ENCODE results near the gene DZIP1L. TPM values are rescaled to one million over a fixed set of nuclear protein-coding genes. Genes with fewer than 3 reads are reported as not detected.

DZIP1L gene
- total and polyA plus RNA-seq, 9 of the 15 experiments (the other 6 are each of a cell fraction or from before 2014, with no cell fraction given) = 0.03 to 1.5 (median 0.48) TPM; not detected in 1

- TF ChIP-seq ZNF316 (IDR thresholded peaks at IDR 0.05) (no peak), JUN (IDR thresholded peaks at IDR 0.05; ENCODE audit: borderline replicate concordance, low read depth, low read length) (no peak), JUN (CRISPR knock-in tag; IDR thresholded peaks at IDR 0.05; ENCODE audit: borderline replicate concordance) (no peak), ZNF274 (IDR thresholded peaks at IDR 0.05; ENCODE audit: borderline replicate concordance, low read depth, low read length) (no peak), NR4A1 (CRISPR knock-in tag; IDR thresholded peaks at IDR 0.05) (no peak), NR4A1 (tag; IDR thresholded peaks at IDR 0.05) (no peak)
Measured at GRCh38 chr3:138114988-138115971, at the start of gene DZIP1L (continued).

GRCh38 chr3:138165061-138165460, 49.7 kb upstream of the DZIP1L start:
- Histone ChIP-seq H3K27me3 (ENCODE audit: control insufficient read depth in 2 of 2, insufficient read depth in 2 of 2, low read length in 2 of 2) (no peaks in the 10 kb centered on the region), H4K20me1 (replicated peaks; ENCODE audit: control insufficient read depth, insufficient read depth, low read length) (no peaks in the 10 kb centered on the region), H3K4me1 (replicated peaks in 1 of 2; ENCODE audit: control insufficient read depth in 2 of 2, insufficient read depth in 2 of 2, low read length in 2 of 2) (peaks cover 0 to 4% of the 10 kb centered on the region in 2 experiments; a peak in 2 of 5 replicates), H3K9me1 (ENCODE audit: control insufficient read depth, insufficient read depth, low read length) (no peaks in the 10 kb centered on the region), H2AFZ (ENCODE audit: low read depth, low read length) (no peak overlapping the region), H3K4me3 (no peak overlapping the region), H3K27ac (ENCODE audit: extremely low read depth, low read depth, low read length) (no peak overlapping the region), H3K36me3 (ENCODE audit: control insufficient read depth, insufficient read depth, low read length) (peaks cover 61% of the 10 kb centered on the region), H3K9ac (ENCODE audit: insufficient read depth in 1 of 2, low read depth in 2 of 2, low read length in 2 of 2) (no peak overlapping the region), H3K9me3 (replicated peaks; ENCODE audit: control insufficient read depth, insufficient read depth, low read depth, low read length) (no peaks in the 10 kb centered on the region), H3K79me2 (ENCODE audit: control insufficient read depth, insufficient read depth, low read length) (no peaks in the 10 kb centered on the region), H3K4me2 (ENCODE audit: insufficient read depth, low read length) (no peak overlapping the region)
- intact Hi-C loops (cut with micrococcal nuclease) (no loop called here), in situ Hi-C loops (cut with MboI) (no loop called here)
- CTCF ChIA-PET (ENCODE audit: low intra/inter-chr PET ratio) = no interaction called here
- no TSS peak for BruUV-seq (replicated peaks)
- DNase-seq (ENCODE audit: extremely low read depth in 1 of 4, low spot score in 3 of 4) (no peak), FAIRE-seq (no peak), ATAC-seq (no peak)
- POLR2A ChIA-PET = interaction anchor here (0.7 kb wide), 1 partner anchor 10 kb away, joined by 3 read pairs; the partner anchor contains the start of gene DBR1
- WGBS (ENCODE audit: insufficient coverage, low coverage, missing lambda C conversion rate) = no CpG with 5 or more reads among the region's 2 CpGs
- TF ChIP-seq ZBTB11 (CRISPR knock-in tag; IDR thresholded peaks at IDR 0.05) (no peak), MAFK (IDR thresholded peaks at IDR 0.05; ENCODE audit: low read length) (no peak), RBM17 (IDR thresholded peaks at IDR 0.05; ENCODE audit: borderline replicate concordance, low read depth, low read length) (no peak), CREBBP (IDR thresholded peaks at IDR 0.05; ENCODE audit: low read depth, low read length) (no peak), TCFL5 (CRISPR knock-in tag; conservative IDR thresholded peaks at IDR 0.05) (no peak), FOXA1 (IDR thresholded peaks at IDR 0.05; ENCODE audit: borderline replicate concordance) (no peak), NKRF (IDR thresholded peaks at IDR 0.05; ENCODE audit: borderline replicate concordance) (no peak), ZNF644 (tag; IDR thresholded peaks at IDR 0.05; ENCODE audit: low read depth) (no peak), SP1 (CRISPR knock-in tag; IDR thresholded peaks at IDR 0.05) (no peak)

All from K562 (cell line).